ENCODE data around the gene DLGAP4.

Gene DLGAP4

DNA sequence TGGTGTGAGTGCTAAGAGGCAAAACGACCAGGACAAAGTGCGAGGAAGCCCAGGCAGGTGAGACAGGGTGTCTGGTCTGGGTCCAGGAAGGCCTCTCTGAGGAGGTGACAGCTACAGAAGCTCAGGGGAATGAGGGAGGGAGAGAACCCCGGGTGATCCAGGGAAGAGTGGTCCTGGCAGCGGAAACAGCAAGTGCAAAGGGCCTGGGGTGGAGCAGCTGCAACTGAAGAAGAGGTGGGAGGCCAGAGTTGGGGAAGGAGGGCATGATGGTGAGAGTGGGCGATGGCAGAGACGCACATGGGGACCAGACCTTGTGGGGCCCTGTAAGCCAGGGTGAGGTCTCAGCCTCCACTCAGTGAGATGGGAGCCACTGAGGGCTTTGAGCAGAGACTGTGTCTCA, 45.8 kb downstream of the DLGAP4 start:
- TF ChIP-seq, protein P1, sequence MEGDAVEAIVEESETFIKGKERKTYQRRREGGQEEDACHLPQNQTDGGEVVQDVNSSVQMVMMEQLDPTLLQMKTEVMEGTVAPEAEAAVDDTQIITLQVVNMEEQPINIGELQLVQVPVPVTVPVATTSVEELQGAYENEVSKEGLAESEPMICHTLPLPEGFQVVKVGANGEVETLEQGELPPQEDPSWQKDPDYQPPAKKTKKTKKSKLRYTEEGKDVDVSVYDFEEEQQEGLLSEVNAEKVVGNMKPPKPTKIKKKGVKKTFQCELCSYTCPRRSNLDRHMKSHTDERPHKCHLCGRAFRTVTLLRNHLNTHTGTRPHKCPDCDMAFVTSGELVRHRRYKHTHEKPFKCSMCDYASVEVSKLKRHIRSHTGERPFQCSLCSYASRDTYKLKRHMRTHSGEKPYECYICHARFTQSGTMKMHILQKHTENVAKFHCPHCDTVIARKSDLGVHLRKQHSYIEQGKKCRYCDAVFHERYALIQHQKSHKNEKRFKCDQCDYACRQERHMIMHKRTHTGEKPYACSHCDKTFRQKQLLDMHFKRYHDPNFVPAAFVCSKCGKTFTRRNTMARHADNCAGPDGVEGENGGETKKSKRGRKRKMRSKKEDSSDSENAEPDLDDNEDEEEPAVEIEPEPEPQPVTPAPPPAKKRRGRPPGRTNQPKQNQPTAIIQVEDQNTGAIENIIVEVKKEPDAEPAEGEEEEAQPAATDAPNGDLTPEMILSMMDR (IDR thresholded peaks at IDR 0.05; ENCODE audit: control insufficient read depth, insufficient read depth, low read depth, low read length, missing control alignments) = no peak
- DNase-seq (ENCODE audit: low read depth) = no peak
- no peak overlapping the region for H3K4me3 ChIP-seq (ENCODE audit: control insufficient read depth, low read depth, low read length)

DNA sequence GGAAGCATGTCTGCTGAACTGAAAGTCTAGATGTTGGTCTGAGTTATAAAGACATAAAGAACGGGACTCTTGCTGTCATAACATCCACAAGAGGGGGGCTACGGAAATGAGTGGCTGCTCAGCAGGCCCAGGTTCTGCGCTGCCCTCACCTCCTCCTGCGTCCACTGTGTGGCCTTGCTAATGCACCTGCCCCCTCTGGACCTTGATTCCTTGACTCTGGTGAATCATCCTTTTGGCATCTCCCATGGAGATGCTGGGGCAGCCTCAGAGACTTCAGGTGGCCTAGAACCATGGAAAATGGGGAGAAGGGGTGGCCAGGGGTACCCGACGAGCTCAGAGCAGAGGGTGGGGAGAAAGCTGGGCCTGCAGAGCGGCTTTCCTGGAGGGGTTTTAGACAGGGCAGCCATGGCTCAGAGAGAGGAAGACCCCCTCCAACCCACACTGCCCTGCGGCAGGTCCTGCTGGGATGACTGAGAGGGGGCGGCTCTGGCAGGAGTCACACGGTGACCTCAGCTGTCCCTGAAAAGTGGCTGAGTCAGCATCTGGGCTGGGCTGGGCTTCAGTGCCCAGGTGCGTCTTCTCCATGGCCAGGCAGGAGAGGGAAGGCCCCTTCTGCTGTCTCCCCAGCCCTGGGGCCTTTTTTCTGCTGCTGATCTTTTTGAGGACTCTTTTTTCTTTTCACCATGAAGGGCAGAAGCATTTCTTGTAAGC, 46.9 kb downstream of the DLGAP4 start:
- no peak overlapping the region for H3K4me3 ChIP-seq (ENCODE audit: control insufficient read depth, low read depth, low read length)
- TF ChIP-seq, protein P1 (IDR thresholded peaks at IDR 0.05; ENCODE audit: control insufficient read depth, insufficient read depth, low read depth, low read length, missing control alignments) = no peak
- DNase-seq (ENCODE audit: low read depth) = no peak

DNA sequence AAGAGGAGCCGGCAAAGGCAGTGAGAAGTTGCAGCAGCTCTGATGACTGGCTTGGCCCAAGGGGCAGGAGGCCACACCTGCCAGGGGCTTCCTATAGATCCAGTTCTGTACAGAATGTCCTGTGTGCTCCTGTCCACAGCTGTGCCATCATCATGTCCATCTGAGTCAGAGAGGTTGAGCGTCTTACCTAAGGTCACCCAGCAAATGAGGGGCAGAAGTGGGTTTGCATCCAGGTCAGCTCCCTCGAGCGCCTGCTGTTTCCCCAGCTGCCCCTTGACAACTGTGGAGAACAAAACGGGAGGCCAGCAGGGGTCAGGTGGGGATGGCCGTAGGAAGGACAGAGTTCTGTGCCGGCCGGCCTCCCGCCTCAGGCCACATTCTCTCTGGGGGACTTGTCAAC, 47.6 kb downstream of the DLGAP4 start:
- DNase-seq (ENCODE audit: low read depth) = no peak
- TF ChIP-seq, protein P1 (IDR thresholded peaks at IDR 0.05; ENCODE audit: control insufficient read depth, insufficient read depth, low read depth, low read length, missing control alignments) = no peak
- no peak overlapping the region for H3K4me3 ChIP-seq (ENCODE audit: control insufficient read depth, low read depth, low read length)

DNA sequence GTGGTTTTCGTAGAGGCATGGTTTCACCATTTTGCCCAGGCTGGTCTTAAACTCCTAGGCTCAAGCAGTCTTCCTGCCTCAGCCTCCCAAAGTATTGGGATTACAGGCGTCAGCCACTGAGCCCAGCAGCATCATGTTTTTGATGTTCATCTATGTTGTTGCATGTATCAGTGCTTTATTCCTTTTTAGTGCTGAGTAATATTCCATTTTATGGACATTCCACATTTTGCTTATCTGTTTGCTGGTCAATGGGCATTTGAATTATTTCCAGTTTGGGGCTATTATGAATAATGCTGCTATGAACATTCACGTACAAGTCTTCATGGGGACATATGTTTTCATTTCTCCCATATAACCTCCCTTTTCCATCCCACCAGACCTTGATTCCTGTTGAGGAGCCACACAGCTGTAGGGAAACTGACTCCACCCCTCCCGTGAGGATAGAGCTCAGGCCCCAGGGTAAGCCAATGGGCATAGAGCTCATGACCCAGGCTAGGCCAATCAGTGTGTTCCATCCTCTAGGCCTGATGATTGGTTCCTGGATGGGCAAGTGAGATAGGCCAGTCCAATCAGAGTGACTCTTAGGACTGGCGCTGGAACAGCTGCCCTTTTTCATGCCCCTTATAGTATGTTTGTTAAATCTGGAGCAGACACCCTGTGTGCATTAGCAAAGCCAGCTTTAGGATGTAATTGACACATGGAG, 49.5 kb downstream of the DLGAP4 start:
- TF ChIP-seq, protein P1 (IDR thresholded peaks at IDR 0.05; ENCODE audit: control insufficient read depth, insufficient read depth, low read depth, low read length, missing control alignments) = no peak
- DNase-seq (ENCODE audit: low read depth) = no peak
- H3K4me3 ChIP-seq (ENCODE audit: control insufficient read depth, low read depth, low read length) = no peak overlapping the region

DNA sequence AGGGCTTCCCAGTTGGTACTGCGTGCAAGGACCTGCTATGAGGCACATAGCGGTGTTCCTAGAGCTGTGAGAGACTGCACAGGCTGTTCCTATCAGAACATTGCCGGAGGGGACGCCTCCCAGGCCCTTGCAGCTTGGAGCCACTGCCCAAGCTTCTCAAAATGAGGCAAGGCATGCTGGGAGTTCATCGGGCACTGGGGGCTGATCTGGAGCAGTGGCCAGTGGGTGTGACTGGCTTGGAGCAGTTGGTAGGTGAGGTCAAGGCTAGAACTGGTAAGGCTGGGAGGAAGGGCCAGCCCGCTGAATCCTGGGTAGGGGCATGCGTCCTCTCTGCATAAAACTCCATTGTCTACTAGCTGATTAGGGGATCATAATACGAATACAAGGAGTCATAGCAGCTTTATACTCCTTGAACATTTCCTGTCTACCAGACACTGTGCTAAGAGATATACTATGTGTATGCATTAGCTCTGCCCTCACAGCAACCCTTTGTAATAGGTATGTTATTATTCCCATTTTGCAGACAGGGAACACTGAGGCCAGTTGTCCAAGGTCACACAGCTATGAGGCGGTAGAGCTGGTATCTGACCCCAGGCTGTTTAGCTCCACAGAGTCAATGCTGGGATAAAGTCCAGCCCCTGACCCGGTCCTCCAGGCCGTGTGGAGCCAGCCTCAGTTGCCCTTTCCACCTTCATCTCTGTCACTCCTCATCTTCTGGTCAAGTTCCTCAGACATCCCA, 53.7 kb downstream of the DLGAP4 start:
- DNase-seq (ENCODE audit: low read depth) = no peak
- TF ChIP-seq, protein P1 (IDR thresholded peaks at IDR 0.05; ENCODE audit: control insufficient read depth, insufficient read depth, low read depth, low read length, missing control alignments) = no peak
- H3K4me3 ChIP-seq (ENCODE audit: control insufficient read depth, low read depth, low read length) = no peak overlapping the region

DNA sequence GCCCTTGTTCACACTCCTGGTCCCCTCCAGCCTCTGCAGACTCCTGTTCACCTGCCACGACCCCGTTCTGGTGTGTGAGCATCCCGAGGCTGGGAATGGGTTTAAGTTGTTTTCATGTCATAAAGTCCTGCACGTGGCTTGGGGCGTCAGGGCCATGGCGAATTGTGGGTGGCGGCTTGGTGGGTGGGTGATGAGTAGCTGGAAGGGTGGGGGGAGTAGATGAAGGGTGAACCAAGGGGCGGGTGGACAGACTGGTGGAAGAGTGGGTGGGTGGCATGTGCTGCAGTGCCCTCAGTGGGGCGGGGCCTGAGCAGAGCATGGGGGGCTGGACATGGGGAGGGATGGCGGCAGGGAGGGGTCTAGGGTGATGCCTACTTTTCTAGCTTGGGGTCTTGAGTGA, 54.3 kb downstream of the DLGAP4 start:
- TF ChIP-seq, protein P1 (IDR thresholded peaks at IDR 0.05; ENCODE audit: control insufficient read depth, insufficient read depth, low read depth, low read length, missing control alignments) = no peak
- no peak for DNase-seq (ENCODE audit: low read depth)

More for the DNA sequence above, 54.3 kb downstream of the DLGAP4 start:
- no peak overlapping the region for H3K4me3 ChIP-seq (ENCODE audit: control insufficient read depth, low read depth, low read length)

All from AG09309 (cell line).